ENCODE data around the gene PRELP.

PRELP gene

DNA sequence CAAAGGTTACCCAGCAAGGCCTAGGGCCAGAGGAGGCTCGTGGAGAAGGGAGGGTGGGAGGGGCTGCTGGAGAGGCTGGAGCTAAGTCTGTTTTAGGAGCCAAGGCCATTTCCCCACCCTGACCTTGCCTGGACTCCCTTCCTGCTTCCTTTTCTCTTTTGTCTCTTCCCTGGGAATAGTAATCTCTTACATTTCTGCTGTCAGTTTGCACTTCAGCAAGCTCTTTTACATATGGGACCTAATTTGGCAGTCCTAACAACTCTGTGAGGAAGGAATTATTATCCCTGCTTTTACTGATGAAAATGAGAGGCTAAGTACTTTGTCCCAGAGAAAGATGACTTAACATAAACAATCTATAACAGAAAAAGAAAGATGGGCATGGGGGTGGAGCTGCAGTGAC, 32.2 kb downstream of the PRELP start:
- Histone ChIP-seq H3K9ac (ENCODE audit: low read depth, low read length) (no peak overlapping the region), H3K27me3 (ENCODE audit: control insufficient read depth, insufficient read depth, low read length) (peaks cover 5% of the 10 kb centered on the region), H3K4me3 (ENCODE audit: low read depth, low read length) (no peak overlapping the region), H3K4me1 (ENCODE audit: control insufficient read depth, insufficient read depth, low read length) (peaks cover 35% of the 10 kb centered on the region), H3K27ac (ENCODE audit: low read depth, low read length) (no peak overlapping the region), H3K9me3 (ENCODE audit: control insufficient read depth, insufficient read depth, low read length) (no peaks in the 10 kb centered on the region), H3K36me3 (ENCODE audit: control insufficient read depth, insufficient read depth, low read length) (no peaks in the 10 kb centered on the region)

- no peaks in the 10 kb centered on the region for H3K36me3 ChIP-seq (ENCODE audit: control insufficient read depth, insufficient read depth, low read length)
- no peak overlapping the region for H3K27ac ChIP-seq (ENCODE audit: low read depth, low read length)
- peaks cover 43% of the 10 kb centered on the region for H3K4me1 ChIP-seq (ENCODE audit: control insufficient read depth, insufficient read depth, low read length)
- H3K9me3 ChIP-seq (ENCODE audit: control insufficient read depth, insufficient read depth, low read length): no peaks in the 10 kb centered on the region
- H3K27me3 ChIP-seq (ENCODE audit: control insufficient read depth, insufficient read depth, low read length): peaks cover 13% of the 10 kb centered on the region
- H3K4me3 ChIP-seq (ENCODE audit: low read depth, low read length): no peak overlapping the region
- no peak overlapping the region for H3K9ac ChIP-seq (ENCODE audit: low read depth, low read length)
These were observed 33.0 kb downstream of the PRELP start for GRCh38 chr1:203508463-203509073.

DNA sequence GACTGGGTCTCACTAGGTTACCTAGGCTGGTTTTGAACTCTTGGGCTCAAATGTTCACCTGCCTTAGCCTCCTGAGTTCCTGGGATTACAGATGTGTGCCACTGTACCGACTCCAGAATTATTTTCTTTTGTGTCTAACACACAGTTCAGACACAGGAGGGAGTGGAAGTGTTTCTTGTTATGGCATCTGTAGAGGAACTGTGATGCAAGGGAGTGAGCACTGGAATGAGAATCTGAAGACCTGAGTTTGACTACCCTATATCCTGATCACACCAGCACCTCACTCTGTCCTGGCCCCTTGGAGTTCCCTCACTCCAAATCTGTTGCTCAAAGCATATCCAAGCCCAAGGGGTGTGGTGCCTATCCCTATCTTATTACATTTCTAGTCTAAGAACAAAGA, 33.5 kb downstream of the PRELP start:
- no peaks in the 10 kb centered on the region for H3K36me3 ChIP-seq (ENCODE audit: control insufficient read depth, insufficient read depth, low read length)
- no peaks in the 10 kb centered on the region for H3K9me3 ChIP-seq (ENCODE audit: control insufficient read depth, insufficient read depth, low read length)
- no peak overlapping the region for H3K4me3 ChIP-seq (ENCODE audit: low read depth, low read length)
- peaks cover 49% of the 10 kb centered on the region for H3K4me1 ChIP-seq (ENCODE audit: control insufficient read depth, insufficient read depth, low read length)
- no peak overlapping the region for H3K27ac ChIP-seq (ENCODE audit: low read depth, low read length)
- peaks cover 19% of the 10 kb centered on the region for H3K27me3 ChIP-seq (ENCODE audit: control insufficient read depth, insufficient read depth, low read length)
- H3K9ac ChIP-seq (ENCODE audit: low read depth, low read length): no peak overlapping the region

DNA sequence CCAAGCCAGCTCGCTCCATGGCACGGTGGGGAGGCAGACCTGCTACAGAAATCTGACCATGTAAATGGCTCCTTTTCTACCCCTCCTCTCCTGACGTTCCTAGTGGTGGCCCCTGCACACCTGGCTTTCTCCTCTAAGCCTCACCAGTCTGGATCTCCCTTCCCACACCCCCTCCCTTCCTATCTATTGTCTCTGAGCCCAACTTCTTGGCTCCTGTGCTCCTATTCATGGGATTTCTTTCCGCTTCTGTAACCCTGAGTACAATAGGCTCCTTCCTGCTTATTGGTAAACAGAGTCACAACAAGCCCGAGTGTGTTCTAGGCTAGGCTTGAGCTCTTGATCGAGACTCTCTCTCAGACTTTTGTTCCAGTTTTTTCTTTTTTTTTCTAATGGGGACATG, 35.9 kb downstream of the PRELP start:
- H3K27me3 ChIP-seq (ENCODE audit: control insufficient read depth, insufficient read depth, low read length): peaks cover 40% of the 10 kb centered on the region
- H3K9me3 ChIP-seq (ENCODE audit: control insufficient read depth, insufficient read depth, low read length): no peaks in the 10 kb centered on the region
- H3K27ac ChIP-seq (ENCODE audit: low read depth, low read length): no peak overlapping the region
- no peak overlapping the region for H3K4me3 ChIP-seq (ENCODE audit: low read depth, low read length)
- H3K4me1 ChIP-seq (ENCODE audit: control insufficient read depth, insufficient read depth, low read length): peaks cover 50% of the 10 kb centered on the region
- no peak overlapping the region for H3K9ac ChIP-seq (ENCODE audit: low read depth, low read length)
- H3K36me3 ChIP-seq (ENCODE audit: control insufficient read depth, insufficient read depth, low read length): no peaks in the 10 kb centered on the region

DNA sequence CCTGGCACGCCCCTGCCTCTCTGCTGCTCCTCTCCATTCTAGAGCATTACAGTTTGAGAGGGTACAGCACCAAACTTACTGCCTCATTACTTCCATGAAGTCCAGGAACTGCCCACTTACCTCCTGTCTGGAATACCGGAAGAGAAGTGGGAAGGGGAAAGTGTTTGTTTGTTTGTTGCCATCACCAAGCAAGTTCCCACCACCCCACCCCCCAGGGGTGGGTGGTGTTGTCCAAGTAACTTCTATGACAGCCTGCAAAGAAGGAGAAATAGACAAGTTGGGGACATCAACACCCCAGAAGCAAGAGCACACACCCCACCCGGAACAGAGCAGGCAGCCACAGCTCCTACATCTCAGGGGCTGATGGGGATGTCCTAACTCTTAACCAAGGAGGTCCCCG, 36.3 kb downstream of the PRELP start:
- H3K9ac ChIP-seq (ENCODE audit: low read depth, low read length): no peak overlapping the region
- H3K4me3 ChIP-seq (ENCODE audit: low read depth, low read length): no peak overlapping the region
- peaks cover 44% of the 10 kb centered on the region for H3K27me3 ChIP-seq (ENCODE audit: control insufficient read depth, insufficient read depth, low read length)
- H3K4me1 ChIP-seq (ENCODE audit: control insufficient read depth, insufficient read depth, low read length): peaks cover 47% of the 10 kb centered on the region
- H3K9me3 ChIP-seq (ENCODE audit: control insufficient read depth, insufficient read depth, low read length): no peaks in the 10 kb centered on the region
- no peaks in the 10 kb centered on the region for H3K36me3 ChIP-seq (ENCODE audit: control insufficient read depth, insufficient read depth, low read length)
- peak overlapping the region; percentile 48 for H3K27ac ChIP-seq (ENCODE audit: low read depth, low read length)

DNA sequence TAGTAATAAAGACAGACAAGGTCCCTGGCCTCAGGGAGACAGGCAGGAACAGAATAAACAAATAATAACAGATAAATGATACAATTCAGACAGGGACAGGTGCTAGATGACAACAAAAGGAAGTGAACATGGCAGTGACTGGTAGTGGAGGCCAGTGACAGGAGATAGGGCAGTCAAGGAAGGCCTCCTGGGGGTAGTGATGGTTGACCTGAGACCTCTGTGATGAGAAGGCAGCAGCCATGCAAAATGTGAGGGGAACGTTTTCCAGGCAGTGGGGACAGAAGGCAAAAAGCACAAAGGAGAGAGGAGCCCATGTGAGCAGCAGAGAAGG, 36.9 kb downstream of the PRELP start:
- Histone ChIP-seq H3K4me1 (ENCODE audit: control insufficient read depth, insufficient read depth, low read length) (peaks cover 45% of the 10 kb centered on the region), H3K4me3 (ENCODE audit: low read depth, low read length) (no peak overlapping the region), H3K9me3 (ENCODE audit: control insufficient read depth, insufficient read depth, low read length) (no peaks in the 10 kb centered on the region), H3K9ac (ENCODE audit: low read depth, low read length) (no peak overlapping the region), H3K27me3 (ENCODE audit: control insufficient read depth, insufficient read depth, low read length) (peaks cover 50% of the 10 kb centered on the region), H3K27ac (ENCODE audit: low read depth, low read length) (peak overlapping the region; percentile 48), H3K36me3 (ENCODE audit: control insufficient read depth, insufficient read depth, low read length) (no peaks in the 10 kb centered on the region)

DNA sequence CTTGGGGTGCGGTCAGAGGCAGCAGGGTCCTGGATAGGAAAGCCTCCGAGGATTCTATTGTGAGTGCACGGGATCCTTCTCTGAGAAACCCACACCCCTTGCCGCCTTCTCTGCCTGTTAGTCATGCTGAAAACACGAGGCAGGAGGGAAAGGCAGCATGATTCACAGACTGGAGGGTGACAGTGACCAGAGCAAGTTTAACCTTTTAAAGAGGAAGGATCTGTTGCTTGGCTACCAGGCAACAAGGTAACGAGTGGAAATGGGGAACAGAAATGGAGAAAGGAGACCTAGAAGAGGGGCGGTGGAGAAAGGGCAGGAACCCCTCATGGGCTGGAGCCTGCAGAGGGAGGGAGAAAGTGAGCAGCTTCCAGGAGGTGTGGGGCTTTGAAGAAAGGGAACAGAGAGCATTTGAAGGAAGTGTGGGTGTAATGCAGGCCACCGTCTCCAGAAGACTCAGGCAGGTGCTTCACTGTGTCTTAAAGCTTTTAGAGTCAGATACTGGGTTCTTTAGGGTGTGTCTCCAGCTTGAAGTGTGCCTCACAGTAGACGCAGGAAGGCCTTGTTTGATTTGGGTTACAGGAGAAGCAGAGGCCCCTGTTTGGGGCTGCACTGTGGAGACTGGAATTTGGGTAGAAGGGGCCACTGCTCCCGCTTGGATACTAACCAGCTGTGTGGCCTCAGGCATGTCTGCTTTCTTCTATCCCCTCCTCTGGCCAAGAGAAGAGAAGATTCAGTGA, 37.4 kb downstream of the PRELP start:
- no peaks in the 10 kb centered on the region for H3K36me3 ChIP-seq (ENCODE audit: control insufficient read depth, insufficient read depth, low read length)
- H3K9me3 ChIP-seq (ENCODE audit: control insufficient read depth, insufficient read depth, low read length): no peaks in the 10 kb centered on the region
- H3K27ac ChIP-seq (ENCODE audit: low read depth, low read length): peak overlapping the region; percentile 81
- H3K4me3 ChIP-seq (ENCODE audit: low read depth, low read length): no peak overlapping the region
- H3K9ac ChIP-seq (ENCODE audit: low read depth, low read length): no peak overlapping the region
- peaks cover 55% of the 10 kb centered on the region for H3K27me3 ChIP-seq (ENCODE audit: control insufficient read depth, insufficient read depth, low read length)
- H3K4me1 ChIP-seq (ENCODE audit: control insufficient read depth, insufficient read depth, low read length): peaks cover 44% of the 10 kb centered on the region

DNA sequence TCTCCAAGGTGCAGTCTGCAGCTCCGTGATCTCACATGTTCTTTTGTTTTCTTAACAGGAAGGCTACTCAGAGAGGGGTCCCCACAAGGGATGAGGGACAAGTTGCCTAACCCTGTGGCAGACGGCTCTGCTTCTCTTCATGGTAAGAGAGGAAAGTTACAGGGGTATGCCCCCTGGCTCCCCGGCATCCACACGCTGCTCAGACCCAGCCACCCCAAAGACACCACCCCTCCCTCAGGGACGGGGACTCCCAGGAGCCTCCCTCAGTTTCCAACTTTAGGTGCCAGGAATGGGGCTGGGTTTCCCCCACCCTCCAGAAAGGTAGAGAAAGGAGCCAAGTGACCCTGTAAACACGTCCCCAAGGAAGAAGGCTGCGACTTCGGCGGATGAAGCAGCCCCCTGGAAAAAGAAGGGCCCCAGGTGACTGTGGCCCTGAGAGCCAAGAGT, 38.0 kb downstream of the PRELP start:
- Histone ChIP-seq H3K27ac (ENCODE audit: low read depth, low read length) (peak overlapping the region; percentile 81), H3K4me3 (ENCODE audit: low read depth, low read length) (peak overlapping the region; percentile 30; the same call in 1 of the 2 replicates), H3K4me1 (ENCODE audit: control insufficient read depth, insufficient read depth, low read length) (peaks cover 42% of the 10 kb centered on the region), H3K9me3 (ENCODE audit: control insufficient read depth, insufficient read depth, low read length) (no peaks in the 10 kb centered on the region), H3K36me3 (ENCODE audit: control insufficient read depth, insufficient read depth, low read length) (no peaks in the 10 kb centered on the region), H3K27me3 (ENCODE audit: control insufficient read depth, insufficient read depth, low read length) (peaks cover 61% of the 10 kb centered on the region), H3K9ac (ENCODE audit: low read depth, low read length) (peak overlapping the region; percentile 14; the same call in 1 of the 2 replicates)

DNA sequence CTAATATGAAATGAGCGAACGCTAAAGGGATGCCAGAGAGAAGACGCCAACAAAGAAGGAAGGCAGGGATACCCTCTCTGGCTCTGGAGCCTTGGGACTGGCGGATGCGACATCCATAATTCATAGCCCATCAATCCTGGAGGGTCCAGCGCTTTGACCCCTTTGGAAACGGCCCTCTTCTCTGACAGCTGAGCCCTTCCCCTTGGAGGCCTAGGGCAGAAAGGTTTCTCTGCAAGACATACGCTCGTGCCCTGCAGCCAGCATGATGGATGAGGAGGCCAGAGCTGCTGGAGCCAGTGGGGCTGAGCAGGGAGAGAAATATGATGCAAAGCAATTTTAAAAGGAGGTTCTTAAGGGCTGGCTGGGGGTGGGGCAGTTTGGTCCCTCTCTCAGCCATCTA, 40.6 kb downstream of the PRELP start:
- Histone ChIP-seq H3K36me3 (ENCODE audit: control insufficient read depth, insufficient read depth, low read length) (no peaks in the 10 kb centered on the region), H3K9ac (ENCODE audit: low read depth, low read length) (no peak overlapping the region), H3K4me3 (ENCODE audit: low read depth, low read length) (no peak overlapping the region), H3K27me3 (ENCODE audit: control insufficient read depth, insufficient read depth, low read length) (peaks cover 83% of the 10 kb centered on the region), H3K27ac (ENCODE audit: low read depth, low read length) (no peak overlapping the region), H3K4me1 (ENCODE audit: control insufficient read depth, insufficient read depth, low read length) (peaks cover 60% of the 10 kb centered on the region), H3K9me3 (ENCODE audit: control insufficient read depth, insufficient read depth, low read length) (no peaks in the 10 kb centered on the region)

GRCh38 chr1:203516906-203517305, 41.3 kb downstream of the PRELP start:
- no peaks in the 10 kb centered on the region for H3K36me3 ChIP-seq (ENCODE audit: control insufficient read depth, insufficient read depth, low read length)
- H3K9me3 ChIP-seq (ENCODE audit: control insufficient read depth, insufficient read depth, low read length): no peaks in the 10 kb centered on the region
- H3K4me3 ChIP-seq (ENCODE audit: low read depth, low read length): no peak overlapping the region
- peaks cover 90% of the 10 kb centered on the region for H3K27me3 ChIP-seq (ENCODE audit: control insufficient read depth, insufficient read depth, low read length)
- H3K27ac ChIP-seq (ENCODE audit: low read depth, low read length): no peak overlapping the region
- H3K9ac ChIP-seq (ENCODE audit: low read depth, low read length): no peak overlapping the region
- H3K4me1 ChIP-seq (ENCODE audit: control insufficient read depth, insufficient read depth, low read length): peaks cover 63% of the 10 kb centered on the region

GRCh38 chr1:203517426-203518110, 42.0 kb downstream of the PRELP start:
- H3K27me3 ChIP-seq (ENCODE audit: control insufficient read depth, insufficient read depth, low read length): peaks cover 93% of the 10 kb centered on the region
- H3K4me1 ChIP-seq (ENCODE audit: control insufficient read depth, insufficient read depth, low read length): peaks cover 68% of the 10 kb centered on the region
- H3K27ac ChIP-seq (ENCODE audit: low read depth, low read length): no peak overlapping the region
- H3K36me3 ChIP-seq (ENCODE audit: control insufficient read depth, insufficient read depth, low read length): no peaks in the 10 kb centered on the region
- H3K9me3 ChIP-seq (ENCODE audit: control insufficient read depth, insufficient read depth, low read length): no peaks in the 10 kb centered on the region
- no peak overlapping the region for H3K4me3 ChIP-seq (ENCODE audit: low read depth, low read length)
- no peak overlapping the region for H3K9ac ChIP-seq (ENCODE audit: low read depth, low read length)

All from HUES48 (cell line).